H4 (cell line): ENCODE measurements around the gene REXO4. TPM values are rescaled to one million over a fixed set of nuclear protein-coding genes. Genes with fewer than 3 reads are reported as not detected.
A peak's percentile ranks its signal among the peaks of the same experiment; 100 is the strongest.

Source experiments
- DNase-seq: peaks from one replicate; pipeline ENCODE4 v3.0.0-alpha.2; 2015; ENCODE audit warnings: low spot score
- total RNA-seq: library from RNA; depleted of rRNA; stranded (reverse); fragments of >200 nt; shearing (Covaris generic); gene quantifications from 2 replicates; pipeline ENCODE4 v1.2.3, GENCODE V29; 2014; rRNA removed

REXO4 gene, protein sequence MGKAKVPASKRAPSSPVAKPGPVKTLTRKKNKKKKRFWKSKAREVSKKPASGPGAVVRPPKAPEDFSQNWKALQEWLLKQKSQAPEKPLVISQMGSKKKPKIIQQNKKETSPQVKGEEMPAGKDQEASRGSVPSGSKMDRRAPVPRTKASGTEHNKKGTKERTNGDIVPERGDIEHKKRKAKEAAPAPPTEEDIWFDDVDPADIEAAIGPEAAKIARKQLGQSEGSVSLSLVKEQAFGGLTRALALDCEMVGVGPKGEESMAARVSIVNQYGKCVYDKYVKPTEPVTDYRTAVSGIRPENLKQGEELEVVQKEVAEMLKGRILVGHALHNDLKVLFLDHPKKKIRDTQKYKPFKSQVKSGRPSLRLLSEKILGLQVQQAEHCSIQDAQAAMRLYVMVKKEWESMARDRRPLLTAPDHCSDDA
- 11.5 and 15.8 TPM in 2 replicates for total RNA-seq

DNA sequence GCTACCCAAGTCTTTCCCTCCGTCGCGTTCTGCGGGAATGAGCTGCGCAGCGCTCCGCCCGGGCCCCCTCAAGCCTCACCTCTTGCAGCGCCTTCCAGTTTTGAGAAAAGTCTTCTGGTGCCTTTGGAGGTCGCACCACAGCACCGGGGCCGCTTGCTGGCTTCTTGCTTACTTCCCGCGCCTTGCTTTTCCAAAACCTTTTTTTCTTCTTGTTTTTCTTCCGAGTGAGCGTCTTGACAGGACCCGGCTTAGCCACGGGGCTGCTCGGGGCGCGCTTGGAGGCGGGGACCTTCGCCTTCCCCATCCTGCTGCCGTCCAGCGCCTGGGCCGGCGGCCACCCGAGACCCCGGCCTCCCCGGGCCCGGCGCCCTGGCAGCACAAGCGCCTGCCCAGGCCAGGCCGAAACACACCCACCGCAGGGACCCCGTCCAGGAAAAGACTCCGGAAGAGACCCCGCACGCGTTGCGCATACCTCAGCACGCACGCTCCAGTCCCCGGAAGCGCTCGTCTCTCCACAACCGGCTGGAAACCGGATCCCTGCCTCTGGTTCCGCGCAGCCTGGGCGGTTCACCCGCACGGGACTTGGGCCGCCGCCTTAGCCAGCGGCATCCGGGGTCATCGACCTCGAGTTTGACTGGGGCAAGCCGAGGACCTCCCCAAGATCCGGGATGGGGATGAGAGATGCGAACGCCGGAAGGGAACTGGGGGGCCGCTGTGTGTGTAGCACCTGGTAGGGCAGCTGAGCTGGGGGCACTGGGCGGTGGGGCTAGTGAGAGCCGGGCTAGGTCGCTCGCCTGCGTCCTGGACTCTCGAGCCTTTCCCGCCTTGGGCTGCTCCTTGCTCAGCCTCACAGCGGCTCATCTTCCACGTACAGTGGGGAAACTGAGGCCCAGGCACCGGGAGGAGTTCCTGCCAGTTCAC lies at the start of gene REXO4:
REXO4 (minus strand) TSS at position 470 of the 921 bp plus-strand sequence; CDS start at position 304, 166 bp downstream.
- peak; percentile 73 for DNase-seq

- DNase-seq: no peak
Observed at GRCh38 chr9:133467101-133467500, 49.3 kb upstream of the REXO4 start.

DNA sequence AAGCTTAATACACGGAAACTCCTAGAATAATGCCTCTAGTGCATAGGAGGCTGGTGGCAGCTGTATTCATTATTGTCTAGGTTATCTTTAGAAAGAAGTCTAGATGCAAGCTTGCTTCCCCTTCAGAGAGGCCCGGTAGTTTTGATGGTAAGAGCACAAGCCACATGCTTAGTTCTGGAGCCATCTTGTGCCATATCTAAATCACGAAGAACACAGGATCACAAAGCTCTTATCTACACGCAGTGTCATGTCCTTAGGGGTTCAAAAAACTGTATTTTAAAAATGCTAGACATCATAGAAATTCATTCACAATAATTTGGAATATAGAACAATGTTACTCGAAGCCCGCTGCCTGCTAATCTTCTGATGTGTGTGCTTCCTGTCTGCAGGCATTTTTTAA lies 48.2 kb upstream of the REXO4 start:
- no peak for DNase-seq

- no peak for DNase-seq
Observed at GRCh38 chr9:133464638-133465037, 46.8 kb upstream of the REXO4 start.

- DNase-seq: no peak
Observed at GRCh38 chr9:133463864-133464615, 46.2 kb upstream of the REXO4 start.

- DNase-seq: no peak
Observed at GRCh38 chr9:133463234-133463863, 45.5 kb upstream of the REXO4 start.

DNA sequence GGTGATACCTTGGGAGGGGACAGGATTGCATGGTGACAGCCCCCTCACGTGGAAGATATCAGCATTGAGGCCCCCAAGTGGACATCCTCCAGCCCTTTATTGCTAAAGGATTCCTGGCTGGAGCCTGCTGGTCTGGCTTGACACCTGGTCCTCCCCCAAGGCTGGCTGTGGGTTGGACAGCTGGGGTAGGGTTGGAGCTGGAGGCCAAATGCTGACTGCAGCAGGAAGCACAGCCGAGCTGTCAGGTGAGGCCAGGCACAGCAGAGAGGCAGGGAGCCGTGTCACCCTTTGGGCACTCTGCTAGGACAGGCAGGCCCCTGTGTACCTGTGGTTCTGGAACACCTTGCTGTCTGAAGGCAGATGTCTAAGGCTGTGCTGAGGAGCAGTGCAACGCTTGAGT lies 44.2 kb upstream of the REXO4 start:
- DNase-seq: no peak

DNA sequence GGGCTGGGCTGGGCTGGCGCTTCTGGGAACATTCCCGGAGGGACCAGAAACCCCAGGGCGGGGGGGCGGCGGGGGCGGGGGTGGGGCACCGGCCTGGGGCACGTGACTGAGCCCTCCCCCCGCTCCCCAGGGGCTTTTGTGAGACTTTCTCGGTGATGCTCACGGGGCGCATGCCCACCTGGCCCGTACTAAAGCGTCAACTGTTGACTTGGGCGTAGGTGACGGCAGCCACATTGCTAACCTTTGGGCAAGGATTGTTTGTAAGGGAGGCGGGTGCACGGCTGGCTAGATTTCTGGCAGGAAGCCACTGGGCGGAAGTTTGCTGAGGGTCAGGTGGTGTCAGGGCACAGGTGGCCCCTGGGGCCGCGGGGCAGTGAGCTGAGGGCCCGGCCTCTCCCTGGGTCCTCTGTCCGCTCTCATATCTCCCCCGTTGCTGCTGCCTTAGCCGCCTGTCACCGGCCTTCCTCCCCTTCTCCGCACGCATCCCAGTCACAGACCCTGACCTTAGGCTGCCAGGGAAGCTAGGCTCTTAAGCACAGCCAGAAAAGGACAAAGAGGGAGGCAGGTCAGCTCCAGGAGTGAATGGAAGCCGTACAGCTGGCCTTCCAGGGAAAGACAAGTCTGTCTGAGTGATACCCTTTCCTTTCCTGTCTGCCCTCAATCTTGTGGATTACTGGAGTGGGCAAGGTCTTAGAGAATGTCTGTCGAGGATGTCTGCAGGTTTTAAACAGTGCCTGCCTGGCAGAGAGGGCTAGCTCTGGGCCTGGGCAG lies 42.8 kb upstream of the REXO4 start:
- no peak for DNase-seq

DNA sequence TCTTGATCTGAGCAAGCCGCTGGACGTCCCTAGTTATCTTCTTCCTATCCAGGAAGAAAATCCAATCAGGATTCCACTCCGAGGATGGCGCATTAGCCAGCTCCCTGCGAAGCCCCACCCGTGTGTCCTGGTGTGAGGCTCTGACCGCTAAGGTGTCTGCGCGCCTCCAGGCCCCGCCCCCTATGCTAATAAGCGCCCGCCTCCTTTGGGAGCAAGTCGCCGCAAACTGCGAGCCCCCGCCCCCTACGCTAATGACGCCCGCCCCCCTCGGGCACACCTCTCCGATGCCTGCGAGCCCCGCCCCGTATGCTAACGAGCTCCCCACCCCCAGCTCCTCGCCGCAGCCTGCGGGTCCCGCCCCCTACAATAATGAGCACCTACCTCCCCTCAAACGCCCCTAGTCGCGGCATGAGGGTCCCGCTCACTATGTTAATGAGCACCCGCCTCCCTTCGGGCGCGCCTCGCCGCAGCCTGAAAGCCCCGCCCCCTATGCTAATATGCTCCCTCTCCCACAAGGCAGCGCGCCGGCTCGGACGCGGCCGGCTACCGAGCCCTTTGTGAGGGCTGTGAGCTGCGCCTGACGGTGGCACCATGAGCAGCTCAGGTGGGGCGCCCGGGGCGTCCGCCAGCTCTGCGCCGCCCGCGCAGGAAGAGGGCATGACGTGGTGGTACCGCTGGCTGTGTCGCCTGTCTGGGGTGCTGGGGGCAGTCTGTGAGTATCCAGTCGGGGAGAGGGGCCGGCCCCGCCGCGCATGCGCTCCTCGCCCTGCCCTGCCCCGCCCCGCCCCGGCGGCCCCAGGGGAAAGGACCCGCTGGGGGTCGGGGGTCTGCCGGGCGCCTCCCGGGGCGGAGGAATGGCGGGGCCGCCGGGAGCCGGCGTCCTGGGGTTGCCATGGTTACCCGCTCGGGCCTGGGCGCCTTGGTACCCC lies 41.9 kb upstream of the REXO4 start, which contains the start of gene CACFD1:
CACFD1 (plus strand) TSS at position 503 of the 929 bp plus-strand sequence; CDS start at position 592, 89 bp downstream.
- DNase-seq: peak; percentile 88

GRCh38 chr9:133458643-133459312 lies 41.0 kb upstream of the REXO4 start:
- DNase-seq: no peak

DNA sequence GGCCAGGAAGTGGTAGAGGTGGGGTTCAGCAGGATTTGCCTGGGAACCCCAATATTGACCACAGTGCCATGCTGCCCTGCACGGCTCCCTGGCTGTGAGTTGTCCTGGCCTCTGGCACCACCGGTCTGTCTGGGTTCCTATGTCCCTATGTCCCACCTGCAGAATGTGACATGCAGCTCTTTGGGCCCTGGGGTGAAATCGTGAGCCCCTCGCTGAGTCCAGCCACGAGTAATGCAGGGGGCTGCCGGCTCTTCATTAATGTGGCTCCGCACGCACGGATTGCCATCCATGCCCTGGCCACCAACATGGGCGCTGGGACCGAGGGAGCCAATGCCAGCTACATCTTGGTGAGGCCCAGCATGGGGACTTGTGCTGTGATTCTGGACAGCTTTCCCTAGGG lies 39.9 kb upstream of the REXO4 start:
- no peak for DNase-seq

- no peak for DNase-seq
Observed at GRCh38 chr9:133457233-133457632, 39.4 kb upstream of the REXO4 start.

- DNase-seq: no peak
Observed at GRCh38 chr9:133456409-133456808, 38.6 kb upstream of the REXO4 start.

GRCh38 chr9:133455936-133456335 lies 38.1 kb upstream of the REXO4 start:
- no peak for DNase-seq

GRCh38 chr9:133454943-133455673 lies 37.3 kb upstream of the REXO4 start:
- no peak for DNase-seq

DNA sequence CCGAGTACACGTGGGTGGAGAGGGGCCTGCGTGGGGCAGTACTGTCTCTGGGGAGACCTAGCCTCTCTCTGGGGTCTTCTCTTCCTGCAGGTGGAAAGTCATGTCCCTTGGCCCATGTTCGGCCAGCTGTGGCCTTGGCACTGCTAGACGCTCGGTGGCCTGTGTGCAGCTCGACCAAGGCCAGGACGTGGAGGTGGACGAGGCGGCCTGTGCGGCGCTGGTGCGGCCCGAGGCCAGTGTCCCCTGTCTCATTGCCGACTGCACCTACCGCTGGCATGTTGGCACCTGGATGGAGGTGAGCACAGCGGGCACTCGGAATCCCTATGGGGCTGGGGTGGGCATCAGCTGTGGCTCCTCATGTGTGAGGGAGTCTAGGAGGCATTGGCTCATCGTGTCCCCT lies 36.5 kb upstream of the REXO4 start:
- DNase-seq: no peak

GRCh38 chr9:133453651-133454050 lies 35.8 kb upstream of the REXO4 start:
- no peak for DNase-seq

GRCh38 chr9:133452562-133452961 lies 34.8 kb upstream of the REXO4 start:
- DNase-seq: no peak
